Endodermal cell (in vitro differentiated cells): ENCODE data around the gene EXOC7. TPM values are rescaled to one million over a fixed set of nuclear protein-coding genes. Genes with fewer than 3 reads are reported as not detected.

Experiments
- DNase-seq: peaks from one replicate; pipeline ENCODE4 v3.0.0-alpha.2; 2017
- H3K27ac ChIP-seq: 2 replicates; pipeline ENCODE4 v1.5.1; 2013; ENCODE audit warnings: mild to moderate bottlenecking, low read depth, low read length, moderate library complexity
- H3K27me3 ChIP-seq: 2 replicates; pipeline ENCODE4 v1.6.1; 2013; ENCODE audit warnings: mild to moderate bottlenecking, low read length, moderate library complexity; ENCODE audit not compliant: insufficient read depth, control insufficient read depth, poor library complexity, severe bottlenecking
- H3K36me3 ChIP-seq: 2 replicates; pipeline ENCODE4 v1.7.0; 2013; ENCODE audit warnings: mild to moderate bottlenecking, low read length, moderate library complexity; ENCODE audit not compliant: control insufficient read depth, insufficient read depth
- H3K4me1 ChIP-seq: one replicate; pipeline ENCODE4 v1.7.0; 2013; ENCODE audit warnings: low read length; ENCODE audit not compliant: control insufficient read depth, insufficient read depth
- H3K4me3 ChIP-seq: 2 replicates; pipeline ENCODE4 v1.5.1; 2013; ENCODE audit warnings: mild to moderate bottlenecking, low read length, moderate library complexity
- H3K9ac ChIP-seq: 2 replicates; pipeline ENCODE4 v1.6.1; 2013; ENCODE audit warnings: mild to moderate bottlenecking, low read length, moderate library complexity; ENCODE audit not compliant: poor library complexity, severe bottlenecking; ENCODE audit errors: extremely low read depth
- H3K9me3 ChIP-seq: 2 replicates; pipeline ENCODE4 v1.6.1; 2013; ENCODE audit warnings: mild to moderate bottlenecking, low read length, moderate library complexity; ENCODE audit not compliant: control insufficient read depth
- H3K27ac Mint-ChIP-seq: 2 replicates; pipeline ENCODE4 v1.8.0; 2020; ENCODE audit warnings: mixed read lengths
- H3K27me3 Mint-ChIP-seq: 2 replicates; pipeline ENCODE4 v1.8.0; 2021; ENCODE audit warnings: mild to moderate bottlenecking, mixed read lengths; ENCODE audit not compliant: insufficient read depth
- H3K36me3 Mint-ChIP-seq: 2 replicates; pipeline ENCODE4 v1.8.0; 2020; ENCODE audit warnings: low read depth, mixed read lengths
- H3K4me1 Mint-ChIP-seq: 2 replicates; pipeline ENCODE4 v1.8.0; 2020; ENCODE audit warnings: mixed read lengths
- H3K4me3 Mint-ChIP-seq: 2 replicates; pipeline ENCODE4 v1.8.0; 2020; ENCODE audit warnings: mild to moderate bottlenecking, moderate library complexity, mixed read lengths
- H3K9me3 Mint-ChIP-seq: 2 replicates; pipeline ENCODE4 v1.8.0; 2020; ENCODE audit warnings: mild to moderate bottlenecking, mixed read lengths
- CTCF ChIP-seq: fragments of 200-600 bp; sonication (generic); conservative IDR thresholded peaks from 2 replicates; pipeline ENCODE4 v1.5.0; 2021; ENCODE audit warnings: antibody characterized with exemption, mild to moderate bottlenecking
- WGBS, 2 experiments: methylation state at CpG; one replicate each; pipeline versions ENCODE4 v1.1.5 to v1.1.7; 2013; ENCODE audit warnings: missing lambda C conversion rate in 2 of 2, mixed read lengths in 1 of 2; ENCODE audit not compliant: insufficient coverage in 1 of 2, insufficient read length in 1 of 2; 5-methylcytosine and 5-hydroxymethylcytosine counted together
- total RNA-seq, 2 donors: library from RNA; stranded (reverse); fragmentation: NEBNext Ultra II Directional in 1 of 2; extraction: Animal tissue kit (Norgen Biotek cat#: 25700) in 1 of 2; gene quantifications; 2 replicates in 1 of 2; 3 replicates in 1 of 2; pipeline ENCODE4 v1.2.1, GENCODE V29; 2021

Gene EXOC7
- total RNA-seq, 2 donors from 2014 or later, result 159 to 187 TPM

- H3K4me3 Mint-ChIP-seq, result no peak overlapping the region
- no peaks in the 10 kb centered on the region for H3K9me3 Mint-ChIP-seq
- H3K9me3 ChIP-seq, result no peaks in the 10 kb centered on the region
- H3K4me3 ChIP-seq, result no peak overlapping the region
- H3K27me3 Mint-ChIP-seq, result no peaks in the 10 kb centered on the region
- H3K4me1 Mint-ChIP-seq, result no peaks in the 10 kb centered on the region
- no peaks in the 10 kb centered on the region for H3K27me3 ChIP-seq
- H3K36me3 Mint-ChIP-seq, result peaks cover 77% of the 10 kb centered on the region
- H3K4me1 ChIP-seq, result no peaks in the 10 kb centered on the region
- WGBS, 2 experiments, result 94 to 97% methylated on average over 2 to 3 of the region's 3 CpGs
- no peak for TF ChIP-seq CTCF
- no peak for DNase-seq
- H3K9ac ChIP-seq, result no peak overlapping the region
- H3K27ac ChIP-seq, result no peak overlapping the region
- H3K36me3 ChIP-seq, result peaks cover 87% of the 10 kb centered on the region
- H3K27ac Mint-ChIP-seq, result peak overlapping the region; percentile 11
Measured at GRCh38 chr17:76049239-76049638, 54.3 kb downstream of the EXOC7 start.

GRCh38 chr17:76048711-76049110 lies 54.9 kb downstream of the EXOC7 start:
- Mint-ChIP-seq H3K27ac (peak overlapping the region; percentile 37), H3K36me3 (peaks cover 77% of the 10 kb centered on the region), H3K9me3 (no peaks in the 10 kb centered on the region), H3K27me3 (no peaks in the 10 kb centered on the region), H3K4me1 (no peaks in the 10 kb centered on the region), H3K4me3 (no peak overlapping the region)
- Histone ChIP-seq H3K4me3 (no peak overlapping the region), H3K9ac (no peak overlapping the region), H3K27me3 (no peaks in the 10 kb centered on the region), H3K9me3 (no peaks in the 10 kb centered on the region), H3K27ac (no peak overlapping the region), H3K36me3 (peaks cover 87% of the 10 kb centered on the region), H3K4me1 (no peaks in the 10 kb centered on the region)
- no peak for TF ChIP-seq CTCF
- no peak for DNase-seq
- 90 to 95% methylated on average over 7 to 9 of the region's 9 CpGs for WGBS, 2 experiments

DNA sequence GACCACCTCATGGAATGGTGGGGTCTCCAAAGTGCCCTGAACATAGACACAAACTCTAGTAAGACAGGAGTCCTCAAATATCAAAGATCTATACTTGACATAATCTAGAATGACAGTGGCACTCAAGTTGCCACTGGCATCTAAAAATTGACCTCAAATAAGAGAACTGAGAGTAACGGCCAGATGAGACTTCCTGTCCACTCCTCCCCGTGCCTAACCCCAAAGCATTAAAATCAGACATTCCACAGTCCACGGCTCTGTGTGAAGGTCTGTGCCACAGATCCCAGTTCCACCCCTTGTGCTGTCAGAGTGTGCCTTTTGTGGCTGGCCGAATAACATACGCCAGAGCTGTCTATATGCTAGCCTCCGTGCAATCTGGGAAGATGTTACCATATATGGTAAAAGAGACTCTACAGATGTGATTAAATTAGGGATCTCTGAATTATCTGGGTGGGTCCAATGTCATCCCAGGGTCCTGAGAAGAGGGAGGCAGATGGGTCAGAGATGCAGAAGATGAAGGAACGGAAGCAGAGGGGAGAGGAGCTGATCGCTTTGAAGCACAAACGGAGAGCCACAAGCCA lies 55.5 kb downstream of the EXOC7 start:
- Histone ChIP-seq H3K36me3 (peaks cover 87% of the 10 kb centered on the region), H3K9me3 (no peaks in the 10 kb centered on the region), H3K4me3 (no peak overlapping the region), H3K9ac (no peak overlapping the region), H3K27me3 (no peaks in the 10 kb centered on the region), H3K4me1 (no peaks in the 10 kb centered on the region), H3K27ac (no peak overlapping the region)
- DNase-seq, result no peak
- peaks cover 78% of the 10 kb centered on the region for H3K36me3 Mint-ChIP-seq
- H3K4me3 Mint-ChIP-seq, result no peak overlapping the region
- H3K27me3 Mint-ChIP-seq, result no peaks in the 10 kb centered on the region
- no peaks in the 10 kb centered on the region for H3K9me3 Mint-ChIP-seq
- 96 to 98% methylated on average over 8 to 9 of the region's 9 CpGs for WGBS, 2 experiments
- no peak for TF ChIP-seq CTCF
- peak overlapping the region; percentile 37 for H3K27ac Mint-ChIP-seq
- no peaks in the 10 kb centered on the region for H3K4me1 Mint-ChIP-seq
